Breast epithelium (tissue), 3 donors: Measurements from ENCODE around the gene MICAL3.

ENCODE experiments used
- POLR2A ChIP-seq: fragments of 450-650 bp; IDR thresholded peaks from one replicate; pipeline ENCODE4 v1.6.1; 2016; ENCODE audit warnings: antibody characterized with exemption, mild to moderate bottlenecking, moderate library complexity
- POLR2AphosphoS5 ChIP-seq, 3 donors: sonication (generic); formaldehyde crosslinking; IDR thresholded peaks; one replicate each; pipeline ENCODE4 v1.6.1; 2017; ENCODE audit warnings: antibody characterized with exemption in 3 of 3
- TF ChIP-seq, protein P1 (sequence below), 3 donors: fragments of 450-650 bp; IDR thresholded peaks; one replicate each; pipeline ENCODE4 v1.5.1; 2016 to 2017; ENCODE audit warnings: antibody characterized with exemption in 3 of 3, mild to moderate bottlenecking in 3 of 3, moderate library complexity in 3 of 3

DNA sequence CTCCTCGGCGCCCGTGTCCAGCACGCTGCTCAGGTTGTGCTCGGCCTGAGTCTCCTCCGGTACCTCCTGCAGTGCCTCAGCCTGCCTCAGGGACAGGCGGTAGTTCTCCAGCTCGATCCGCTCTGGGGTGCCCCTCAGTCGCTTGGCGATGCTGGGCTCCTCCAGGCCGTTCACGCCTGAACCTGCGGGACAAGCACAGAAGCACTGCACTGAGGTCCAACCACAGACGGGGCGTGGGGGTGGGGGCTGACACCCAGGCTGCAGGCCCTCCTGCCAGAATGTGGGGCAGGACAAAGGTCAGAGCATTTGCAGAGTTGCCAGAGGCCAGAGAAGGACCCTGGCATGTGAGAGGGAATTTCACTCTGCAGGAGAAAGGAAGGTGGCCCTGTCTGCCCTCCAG lies 182.5 kb downstream of the MICAL3 start:
- TF ChIP-seq POLR2A (no peak), POLR2AphosphoS5 (IDR thresholded peaks at IDR 0.05) (no peak)
- TF ChIP-seq, protein P1, sequence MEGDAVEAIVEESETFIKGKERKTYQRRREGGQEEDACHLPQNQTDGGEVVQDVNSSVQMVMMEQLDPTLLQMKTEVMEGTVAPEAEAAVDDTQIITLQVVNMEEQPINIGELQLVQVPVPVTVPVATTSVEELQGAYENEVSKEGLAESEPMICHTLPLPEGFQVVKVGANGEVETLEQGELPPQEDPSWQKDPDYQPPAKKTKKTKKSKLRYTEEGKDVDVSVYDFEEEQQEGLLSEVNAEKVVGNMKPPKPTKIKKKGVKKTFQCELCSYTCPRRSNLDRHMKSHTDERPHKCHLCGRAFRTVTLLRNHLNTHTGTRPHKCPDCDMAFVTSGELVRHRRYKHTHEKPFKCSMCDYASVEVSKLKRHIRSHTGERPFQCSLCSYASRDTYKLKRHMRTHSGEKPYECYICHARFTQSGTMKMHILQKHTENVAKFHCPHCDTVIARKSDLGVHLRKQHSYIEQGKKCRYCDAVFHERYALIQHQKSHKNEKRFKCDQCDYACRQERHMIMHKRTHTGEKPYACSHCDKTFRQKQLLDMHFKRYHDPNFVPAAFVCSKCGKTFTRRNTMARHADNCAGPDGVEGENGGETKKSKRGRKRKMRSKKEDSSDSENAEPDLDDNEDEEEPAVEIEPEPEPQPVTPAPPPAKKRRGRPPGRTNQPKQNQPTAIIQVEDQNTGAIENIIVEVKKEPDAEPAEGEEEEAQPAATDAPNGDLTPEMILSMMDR (IDR thresholded peaks at IDR 0.05), result no peak
